Testis (tissue), 2 donors: ENCODE data around the gene WDR76.

Experiments used
- POLR2A ChIP-seq: fragments of 450-650 bp; IDR thresholded peaks from one replicate; pipeline ENCODE4 v1.6.1; 2017; ENCODE audit warnings: antibody characterized with exemption, mild to moderate bottlenecking, moderate library complexity
- TF ChIP-seq, protein P1 (sequence below), 3 experiments: fragments of 450-650 bp in 2 of 3; fragments of 200-600 bp in 1 of 3; sonication (generic) in 1 of 3; IDR thresholded peaks; one replicate each; pipeline ENCODE4 v1.5.1; 2016 to 2019; ENCODE audit warnings: antibody characterized with exemption in 3 of 3, mild to moderate bottlenecking in 2 of 3, moderate library complexity in 1 of 3

DNA sequence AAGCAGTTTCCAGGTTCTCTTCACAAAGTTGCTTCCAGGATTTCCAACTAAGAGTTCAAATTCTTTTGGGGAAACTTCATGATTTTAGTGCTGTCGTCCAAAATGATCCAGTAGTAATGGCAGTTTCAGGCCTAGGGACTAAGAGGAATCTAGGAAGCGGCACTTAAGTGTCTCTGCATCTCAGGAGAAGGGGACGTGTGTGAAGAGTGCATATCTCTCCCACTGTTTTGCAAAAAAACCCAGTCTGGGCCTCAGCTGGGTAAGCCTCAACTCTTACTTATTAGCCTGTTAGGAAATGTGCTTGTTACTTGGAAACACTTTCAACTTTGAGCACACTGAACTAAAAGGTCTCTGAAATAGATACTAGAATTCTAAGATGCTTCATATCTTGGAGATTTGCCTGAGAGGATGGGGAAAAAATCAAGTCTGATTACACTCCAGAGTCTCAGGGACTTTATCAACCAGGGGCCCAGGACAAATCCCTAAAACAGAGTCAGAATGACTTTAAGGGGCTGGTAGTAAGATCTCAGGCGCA is 81.8 kb downstream of the WDR76 start:
- TF ChIP-seq, protein P1, sequence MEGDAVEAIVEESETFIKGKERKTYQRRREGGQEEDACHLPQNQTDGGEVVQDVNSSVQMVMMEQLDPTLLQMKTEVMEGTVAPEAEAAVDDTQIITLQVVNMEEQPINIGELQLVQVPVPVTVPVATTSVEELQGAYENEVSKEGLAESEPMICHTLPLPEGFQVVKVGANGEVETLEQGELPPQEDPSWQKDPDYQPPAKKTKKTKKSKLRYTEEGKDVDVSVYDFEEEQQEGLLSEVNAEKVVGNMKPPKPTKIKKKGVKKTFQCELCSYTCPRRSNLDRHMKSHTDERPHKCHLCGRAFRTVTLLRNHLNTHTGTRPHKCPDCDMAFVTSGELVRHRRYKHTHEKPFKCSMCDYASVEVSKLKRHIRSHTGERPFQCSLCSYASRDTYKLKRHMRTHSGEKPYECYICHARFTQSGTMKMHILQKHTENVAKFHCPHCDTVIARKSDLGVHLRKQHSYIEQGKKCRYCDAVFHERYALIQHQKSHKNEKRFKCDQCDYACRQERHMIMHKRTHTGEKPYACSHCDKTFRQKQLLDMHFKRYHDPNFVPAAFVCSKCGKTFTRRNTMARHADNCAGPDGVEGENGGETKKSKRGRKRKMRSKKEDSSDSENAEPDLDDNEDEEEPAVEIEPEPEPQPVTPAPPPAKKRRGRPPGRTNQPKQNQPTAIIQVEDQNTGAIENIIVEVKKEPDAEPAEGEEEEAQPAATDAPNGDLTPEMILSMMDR (IDR thresholded peaks at IDR 0.05), result no peak
- no peak for TF ChIP-seq POLR2A
